CD4-positive, alpha-beta T cell treated with Interleukin-15 for 4 hours (primary cell): ENCODE measurements around the gene ATP8B4.

Experiments used
- DNase-seq: peaks from one replicate; pipeline ENCODE4 v3.0.0-alpha.2; 2020; ENCODE audit warnings: low spot score

The ATP8B4 gene

GRCh38 chr15:49855917-49856637 is 263.0 kb downstream of the ATP8B4 start:
- no peak for DNase-seq

GRCh38 chr15:49852756-49853155 is 266.3 kb downstream of the ATP8B4 start:
- DNase-seq = no peak

GRCh38 chr15:49848807-49849206 is 270.2 kb downstream of the ATP8B4 start:
- DNase-seq = no peak

GRCh38 chr15:49848282-49848724 is 270.7 kb downstream of the ATP8B4 start:
- DNase-seq = no peak

- no peak for DNase-seq
Observed at GRCh38 chr15:49847423-49848281, 271.4 kb downstream of the ATP8B4 start.

- DNase-seq = no peak
Observed at GRCh38 chr15:49844390-49844789, 274.6 kb downstream of the ATP8B4 start.

GRCh38 chr15:49843725-49844124 is 275.3 kb downstream of the ATP8B4 start:
- no peak for DNase-seq

GRCh38 chr15:49842031-49842730 is 276.9 kb downstream of the ATP8B4 start:
- no peak for DNase-seq

- no peak for DNase-seq
Observed at GRCh38 chr15:49832511-49832910, 286.5 kb downstream of the ATP8B4 start.

- DNase-seq = no peak
Observed at GRCh38 chr15:49831206-49831965, 287.6 kb downstream of the ATP8B4 start.

GRCh38 chr15:49830391-49830790 is 288.6 kb downstream of the ATP8B4 start:
- no peak for DNase-seq

- no peak for DNase-seq
Observed at GRCh38 chr15:49827311-49827710, 291.7 kb downstream of the ATP8B4 start.

- DNase-seq = no peak
Observed at GRCh38 chr15:49826640-49827234, 292.3 kb downstream of the ATP8B4 start.

GRCh38 chr15:49824775-49825099 is 294.3 kb downstream of the ATP8B4 start:
- DNase-seq = no peak

GRCh38 chr15:49823987-49824774 is 294.9 kb downstream of the ATP8B4 start:
- no peak for DNase-seq

GRCh38 chr15:49817100-49817499 is 301.9 kb downstream of the ATP8B4 start:
- DNase-seq = no peak

- DNase-seq = no peak
Observed at GRCh38 chr15:49815950-49816349, 303.1 kb downstream of the ATP8B4 start.

GRCh38 chr15:49815526-49815925 is 303.5 kb downstream of the ATP8B4 start:
- no peak for DNase-seq

- DNase-seq = no peak
Observed at GRCh38 chr15:49814709-49815108, 304.3 kb downstream of the ATP8B4 start.

- DNase-seq = no peak
Observed at GRCh38 chr15:49813625-49814024, 305.4 kb downstream of the ATP8B4 start.

GRCh38 chr15:49810720-49811119 is 308.3 kb downstream of the ATP8B4 start:
- DNase-seq = no peak
